GM12874 (cell line): ENCODE measurements around the gene RAB11FIP4.

Source experiments
- TF ChIP-seq, protein P1 (sequence below): IDR thresholded peaks from 2 replicates; pipeline ENCODE4 v1.5.1; 2011; ENCODE audit warnings: low read depth, mild to moderate bottlenecking, control low read depth, low read length, moderate library complexity; ENCODE audit not compliant: insufficient read depth

RAB11FIP4 gene

DNA sequence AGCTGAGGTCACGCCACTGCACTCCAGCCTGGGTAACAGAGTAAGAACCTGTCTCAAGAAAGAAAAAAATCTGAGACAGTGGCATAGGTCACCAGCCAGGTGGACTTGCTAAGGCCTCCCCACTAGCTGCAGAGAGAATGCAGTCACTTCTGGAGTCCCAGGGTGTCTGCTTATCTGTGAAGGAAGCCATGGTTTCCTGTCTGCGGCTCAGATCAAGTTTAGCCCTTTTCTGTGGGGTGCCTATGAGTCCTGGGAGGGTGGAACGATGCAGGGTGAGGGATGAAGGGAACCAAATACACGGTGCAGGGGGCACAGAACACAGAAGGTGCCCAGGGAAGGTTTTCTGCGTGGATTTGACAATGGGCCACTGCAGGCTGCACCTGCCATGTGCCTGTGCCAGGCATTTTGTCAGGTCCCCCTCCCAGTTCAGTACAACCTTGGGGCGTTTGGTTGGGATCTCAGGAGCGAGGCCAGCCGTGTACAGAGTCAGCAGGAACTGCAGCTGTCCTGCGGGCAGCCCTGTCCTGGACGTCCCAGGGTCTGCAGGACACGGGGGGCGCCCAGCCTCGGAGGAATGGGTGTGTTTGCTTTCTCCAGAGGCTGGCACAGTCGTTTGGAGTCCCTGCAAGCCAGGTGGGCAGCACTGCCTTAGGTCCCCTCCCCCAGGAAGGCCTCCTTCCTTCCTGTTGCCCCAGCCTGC, 41.8 kb downstream of the RAB11FIP4 start:
- TF ChIP-seq, protein P1, sequence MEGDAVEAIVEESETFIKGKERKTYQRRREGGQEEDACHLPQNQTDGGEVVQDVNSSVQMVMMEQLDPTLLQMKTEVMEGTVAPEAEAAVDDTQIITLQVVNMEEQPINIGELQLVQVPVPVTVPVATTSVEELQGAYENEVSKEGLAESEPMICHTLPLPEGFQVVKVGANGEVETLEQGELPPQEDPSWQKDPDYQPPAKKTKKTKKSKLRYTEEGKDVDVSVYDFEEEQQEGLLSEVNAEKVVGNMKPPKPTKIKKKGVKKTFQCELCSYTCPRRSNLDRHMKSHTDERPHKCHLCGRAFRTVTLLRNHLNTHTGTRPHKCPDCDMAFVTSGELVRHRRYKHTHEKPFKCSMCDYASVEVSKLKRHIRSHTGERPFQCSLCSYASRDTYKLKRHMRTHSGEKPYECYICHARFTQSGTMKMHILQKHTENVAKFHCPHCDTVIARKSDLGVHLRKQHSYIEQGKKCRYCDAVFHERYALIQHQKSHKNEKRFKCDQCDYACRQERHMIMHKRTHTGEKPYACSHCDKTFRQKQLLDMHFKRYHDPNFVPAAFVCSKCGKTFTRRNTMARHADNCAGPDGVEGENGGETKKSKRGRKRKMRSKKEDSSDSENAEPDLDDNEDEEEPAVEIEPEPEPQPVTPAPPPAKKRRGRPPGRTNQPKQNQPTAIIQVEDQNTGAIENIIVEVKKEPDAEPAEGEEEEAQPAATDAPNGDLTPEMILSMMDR: no peak

DNA sequence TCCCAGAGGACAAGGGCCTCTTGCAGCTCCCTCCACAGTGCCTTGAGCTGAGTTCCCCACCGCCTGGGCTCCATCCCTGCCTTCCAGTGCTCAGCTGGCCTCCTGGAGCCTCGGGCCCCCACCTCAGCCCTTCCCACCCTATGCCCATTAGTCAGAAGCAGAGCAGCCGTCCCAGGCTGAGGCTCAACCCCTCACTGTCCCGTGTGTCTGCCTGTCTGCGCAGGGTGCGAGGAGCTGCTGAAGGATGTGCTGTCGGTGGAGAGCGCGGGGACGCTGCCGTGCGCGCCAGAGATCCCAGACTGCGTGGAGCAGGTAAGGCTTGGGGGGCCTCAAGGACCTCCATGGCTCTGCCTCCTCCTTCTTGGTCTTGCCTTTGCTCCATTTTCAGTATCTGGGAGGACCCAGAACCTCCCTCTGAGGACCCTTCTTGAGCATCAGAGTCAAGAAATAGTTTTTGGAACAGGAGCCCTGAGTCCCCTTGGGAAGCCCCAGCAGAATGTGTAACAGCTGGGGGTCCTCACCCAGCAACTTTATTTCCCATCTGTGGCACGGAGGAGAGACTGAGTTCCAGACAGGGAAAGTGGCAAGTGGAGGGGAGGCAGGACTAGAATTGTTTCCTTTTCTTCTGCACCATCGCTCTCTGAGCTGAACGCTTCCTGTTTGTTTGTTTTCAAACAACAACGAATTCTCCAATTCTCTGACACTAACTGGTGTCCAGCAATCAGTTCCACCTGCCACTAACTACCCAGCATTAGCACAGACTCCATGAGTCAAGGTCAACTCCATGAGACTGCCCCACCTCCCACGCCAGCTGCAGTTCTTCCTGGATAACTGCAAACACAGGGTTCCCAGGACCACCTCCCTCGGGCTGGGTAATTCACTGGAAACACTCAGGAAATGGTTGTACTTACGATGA, 42.6 kb downstream of the RAB11FIP4 start:
- TF ChIP-seq, protein P1: no peak

DNA sequence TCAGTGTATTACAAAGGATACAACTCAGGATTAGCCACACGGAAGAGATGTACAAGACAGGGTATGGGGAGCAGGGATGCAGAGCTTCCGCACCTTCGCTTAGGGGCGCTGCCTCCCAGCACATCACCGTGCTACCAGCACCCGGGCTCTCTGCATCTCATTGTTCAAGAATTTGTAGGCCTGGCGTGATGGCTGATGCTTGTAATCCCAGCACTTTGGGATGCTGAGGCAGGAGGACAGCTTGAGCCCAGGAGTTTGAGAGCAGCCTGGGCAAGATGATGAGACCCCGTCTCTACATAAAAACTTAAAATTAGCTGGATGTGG, 43.2 kb downstream of the RAB11FIP4 start:
- TF ChIP-seq, protein P1: no peak

DNA sequence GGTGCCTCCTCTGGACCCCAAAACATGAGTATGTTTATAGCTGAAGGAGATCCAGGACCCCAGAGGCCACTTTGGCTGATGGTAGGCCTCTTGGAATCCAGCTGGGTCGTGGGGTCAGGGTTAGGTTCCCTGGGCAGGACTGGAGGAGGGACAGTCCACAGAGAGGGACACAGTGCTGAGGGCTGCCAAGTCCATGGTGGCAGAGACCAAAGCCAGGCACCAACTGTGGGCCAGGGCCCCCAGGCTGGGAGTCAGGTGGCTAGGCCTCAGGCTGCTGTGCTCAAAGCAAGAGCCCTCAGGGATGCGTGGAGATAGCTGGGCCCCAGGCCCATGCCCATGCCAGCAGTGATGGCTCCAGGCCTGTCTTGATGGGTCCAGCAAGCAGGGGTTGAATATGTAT, 44.1 kb downstream of the RAB11FIP4 start:
- TF ChIP-seq, protein P1: no peak

DNA sequence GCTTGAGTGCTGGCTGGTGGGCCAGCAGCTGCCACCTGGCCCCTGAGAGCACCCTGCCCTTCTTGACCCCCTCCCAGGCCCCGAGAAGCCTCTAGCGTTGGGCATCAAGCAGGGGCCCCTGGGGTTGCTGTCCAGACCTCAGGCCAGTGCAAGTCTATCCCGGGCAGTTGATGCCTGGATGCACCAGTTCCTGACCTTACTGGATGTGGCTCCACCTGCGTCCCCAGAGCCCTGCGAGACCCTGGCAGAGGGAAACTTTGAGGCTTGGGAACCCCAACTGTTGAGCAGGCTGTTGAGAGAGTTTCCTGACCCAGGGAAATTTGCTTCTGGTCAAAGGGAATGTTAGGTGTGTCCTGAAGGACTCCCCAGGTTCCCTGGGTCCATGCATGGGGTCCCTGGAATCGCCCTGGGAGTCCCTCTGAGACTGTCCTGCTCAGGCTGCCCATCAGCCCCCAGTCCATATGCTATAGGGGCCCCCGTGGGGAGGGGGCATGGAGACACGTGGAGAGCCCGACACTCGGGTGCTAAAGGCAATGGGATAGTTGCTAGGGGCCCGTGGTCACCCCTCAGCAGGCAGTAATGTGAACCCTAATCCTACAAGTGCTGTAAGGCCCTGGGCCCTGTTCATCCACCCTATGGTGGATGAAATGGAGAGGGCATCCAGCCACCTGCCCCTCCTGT, 46.4 kb downstream of the RAB11FIP4 start:
- TF ChIP-seq, protein P1: no peak

DNA sequence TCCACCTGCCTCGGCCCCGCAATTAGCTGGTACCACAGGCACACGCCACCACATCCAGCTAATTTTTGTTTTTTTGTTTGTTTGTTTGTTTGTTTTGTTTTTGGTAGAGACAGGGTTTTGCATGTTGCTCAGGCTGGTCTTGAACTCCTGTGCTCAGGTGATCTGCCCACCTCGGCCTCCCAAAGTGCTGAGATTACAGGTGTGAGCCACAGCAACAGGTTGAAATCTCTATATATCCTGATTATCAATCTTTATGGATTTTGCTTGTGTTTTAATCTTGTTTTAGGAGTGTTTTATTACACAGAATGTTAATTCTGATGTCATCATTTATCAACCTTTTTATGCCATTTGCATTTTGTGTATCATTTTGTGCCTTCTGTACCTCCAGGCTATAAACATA, 48.2 kb downstream of the RAB11FIP4 start:
- TF ChIP-seq, protein P1: no peak

DNA sequence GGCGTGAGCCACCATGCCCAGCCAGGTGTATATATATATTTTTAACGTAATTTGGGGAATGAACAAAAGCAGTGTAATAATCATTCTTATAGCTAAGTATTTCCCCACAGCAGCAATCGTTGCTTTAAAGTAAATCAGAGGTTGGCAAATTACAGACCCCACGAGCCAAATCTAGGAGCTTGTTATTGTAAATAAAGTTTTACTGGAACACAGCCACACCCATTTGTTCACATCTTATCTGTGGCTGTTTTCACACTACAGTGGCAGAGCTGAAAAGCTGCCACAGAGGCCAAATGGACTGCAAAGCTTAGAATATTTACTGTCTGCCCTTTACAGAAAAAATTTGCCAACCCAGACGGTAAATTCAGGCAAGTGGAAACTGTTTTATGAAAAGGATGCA, 50.8 kb downstream of the RAB11FIP4 start:
- TF ChIP-seq, protein P1: no peak
